Nephron (organoid): ENCODE data around the gene AMPH.
A peak's percentile ranks its signal among the peaks of the same experiment; 100 is the strongest.
"Not testable (repeated sequence)": the region's sequence is repeated elsewhere in the genome, so short reads cannot be mapped to it uniquely, and the experiment has no call there.

Experiments
- H3K27ac Mint-ChIP-seq, 3 experiments: 2 replicates each; pipeline ENCODE4 v1.8.0; 2020; ENCODE audit warnings: mixed read lengths in 3 of 3, mild to moderate bottlenecking in 2 of 3, moderate library complexity in 1 of 3
- H3K27me3 Mint-ChIP-seq: 2 replicates; pipeline ENCODE4 v1.8.0; 2021; ENCODE audit warnings: low read depth, mild to moderate bottlenecking, moderate library complexity, mixed read lengths
- H3K36me3 Mint-ChIP-seq: 2 replicates; pipeline ENCODE4 v1.8.0; 2020; ENCODE audit warnings: low read depth, mixed read lengths
- H3K4me1 Mint-ChIP-seq: 2 replicates; pipeline ENCODE4 v1.8.0; 2020; ENCODE audit warnings: mixed read lengths
- H3K4me3 Mint-ChIP-seq, 3 experiments: 2 replicates each; pipeline ENCODE4 v1.8.0; 2020; ENCODE audit warnings: mild to moderate bottlenecking in 3 of 3, mixed read lengths in 3 of 3, moderate library complexity in 2 of 3
- H3K9me3 Mint-ChIP-seq: 2 replicates; pipeline ENCODE4 v1.8.0; 2020; ENCODE audit warnings: mixed read lengths
- CTCF ChIP-seq, 3 experiments: fragments of 200-600 bp; sonication (generic); IDR thresholded peaks; one replicate each; pipeline ENCODE4 v1.5.0; 2021; ENCODE audit warnings: antibody characterized with exemption in 3 of 3; ENCODE audit not compliant: unreplicated experiment in 3 of 3

The AMPH gene

DNA sequence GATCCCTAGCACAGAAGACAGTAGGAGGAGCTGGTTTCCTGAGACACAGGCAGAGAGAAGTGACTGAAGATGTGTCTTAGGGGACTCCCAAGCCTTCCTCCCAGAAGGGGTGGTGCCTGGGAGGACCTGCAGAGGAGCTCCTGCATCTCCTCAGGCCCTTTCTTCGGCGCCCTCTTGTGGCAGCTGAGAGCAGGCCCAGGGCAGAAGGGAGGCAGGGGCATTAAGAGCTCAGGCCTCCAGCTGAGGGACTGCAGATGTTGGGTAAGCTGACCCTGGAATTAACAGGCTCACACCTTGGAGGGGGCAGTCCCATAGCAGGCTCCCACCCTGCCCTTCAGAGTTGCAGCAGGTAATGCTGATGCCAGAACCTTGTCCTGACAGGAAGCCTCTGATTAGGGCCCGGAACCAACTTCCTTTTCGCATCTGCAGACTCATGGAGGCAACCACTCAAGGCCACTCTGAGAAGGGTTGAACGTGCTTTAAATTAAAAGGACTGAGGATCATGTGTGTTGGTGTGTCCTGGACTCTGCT lies 272.0 kb downstream of the AMPH start:
- H3K9me3 Mint-ChIP-seq, H3K27me3 Mint-ChIP-seq, H3K36me3 Mint-ChIP-seq, H3K4me3 Mint-ChIP-seq: not testable (repeated sequence)
- peaks cover 16% of the 10 kb centered on the region for H3K4me1 Mint-ChIP-seq
- peak in 1 of 3 experiments; percentile 13 for TF ChIP-seq CTCF (IDR thresholded peaks at IDR 0.05; ENCODE audit: unreplicated experiment in 3 of 3)
- peak overlapping the region in 1 of 3 experiments; percentile 26 for H3K27ac Mint-ChIP-seq

GRCh38 chr7:38358273-38358831 lies 272.8 kb downstream of the AMPH start:
- peak overlapping the region; percentile 10 to 30 (median 11) for H3K27ac Mint-ChIP-seq
- not testable (repeated sequence) for H3K9me3 Mint-ChIP-seq, H3K27me3 Mint-ChIP-seq, H3K36me3 Mint-ChIP-seq, H3K4me3 Mint-ChIP-seq
- peaks cover 16% of the 10 kb centered on the region for H3K4me1 Mint-ChIP-seq

DNA sequence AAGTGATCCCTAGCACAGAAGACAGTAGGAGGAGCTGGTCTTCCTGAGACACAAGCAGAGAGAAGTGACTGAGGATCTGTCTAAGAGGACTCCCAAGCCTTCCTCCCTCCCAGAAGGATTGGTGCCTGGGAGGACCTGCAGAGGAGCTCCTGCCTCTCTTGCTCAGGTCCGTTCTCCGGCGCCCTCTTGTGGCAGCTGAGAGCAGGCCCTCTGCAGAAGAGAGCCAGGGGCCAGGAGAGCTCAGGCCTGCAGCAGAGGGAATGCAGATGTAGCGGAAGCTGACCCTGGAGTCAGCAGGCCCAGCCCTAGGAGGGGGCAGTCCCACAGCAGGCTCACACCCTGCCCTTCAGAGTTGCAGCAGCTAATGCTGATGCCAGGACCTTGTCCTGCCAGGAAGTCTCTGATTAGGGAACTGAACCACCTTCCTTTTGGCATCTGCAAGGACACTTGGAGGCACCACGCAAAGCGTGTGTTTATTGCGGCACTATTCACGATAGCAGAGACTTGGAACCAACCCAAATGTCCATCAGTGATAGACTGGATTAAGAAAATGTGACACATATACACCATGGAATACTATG lies 276.8 kb downstream of the AMPH start:
- H3K36me3 Mint-ChIP-seq, H3K4me3 Mint-ChIP-seq, H3K9me3 Mint-ChIP-seq, H3K27ac Mint-ChIP-seq, H3K4me1 Mint-ChIP-seq, H3K27me3 Mint-ChIP-seq: not testable (repeated sequence)
- TF ChIP-seq CTCF (IDR thresholded peaks at IDR 0.05; ENCODE audit: unreplicated experiment in 3 of 3), result peak in 1 of 3 experiments; percentile 30

GRCh38 chr7:38353431-38353881 lies 277.7 kb downstream of the AMPH start:
- H3K4me1 Mint-ChIP-seq, H3K36me3 Mint-ChIP-seq: not testable (repeated sequence)

DNA sequence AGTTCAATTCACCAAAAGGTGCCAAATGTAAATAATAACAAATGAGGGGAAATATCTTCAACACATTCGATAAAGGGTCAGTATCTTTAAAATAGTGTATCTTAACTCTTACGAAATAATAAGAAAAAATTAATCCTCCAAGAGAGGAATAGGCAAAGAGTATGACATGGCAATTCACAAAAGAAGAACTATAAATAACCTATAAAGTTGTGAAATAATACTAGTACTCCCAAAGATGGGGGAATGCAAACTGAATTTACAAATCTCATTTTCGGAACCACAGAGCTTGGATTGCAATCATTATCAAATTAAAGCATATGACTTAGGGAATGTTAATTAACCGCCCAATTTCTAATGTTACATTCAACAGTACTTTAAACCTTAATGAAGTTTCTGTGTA lies 279.6 kb downstream of the AMPH start:
- no peaks in the 10 kb centered on the region for H3K27me3 Mint-ChIP-seq
- H3K4me3 Mint-ChIP-seq, result no peak overlapping the region
- no peak overlapping the region for H3K27ac Mint-ChIP-seq
- H3K9me3 Mint-ChIP-seq, result no peaks in the 10 kb centered on the region
- no peaks in the 10 kb centered on the region for H3K36me3 Mint-ChIP-seq
- TF ChIP-seq CTCF (IDR thresholded peaks at IDR 0.05; ENCODE audit: unreplicated experiment in 3 of 3), result no peak
- H3K4me1 Mint-ChIP-seq, result no peaks in the 10 kb centered on the region

More at GRCh38 chr7:38353431-38353881, 277.7 kb downstream of the AMPH start:
- H3K27me3 Mint-ChIP-seq, H3K27ac Mint-ChIP-seq, H3K4me3 Mint-ChIP-seq, H3K9me3 Mint-ChIP-seq: not testable (repeated sequence)

DNA sequence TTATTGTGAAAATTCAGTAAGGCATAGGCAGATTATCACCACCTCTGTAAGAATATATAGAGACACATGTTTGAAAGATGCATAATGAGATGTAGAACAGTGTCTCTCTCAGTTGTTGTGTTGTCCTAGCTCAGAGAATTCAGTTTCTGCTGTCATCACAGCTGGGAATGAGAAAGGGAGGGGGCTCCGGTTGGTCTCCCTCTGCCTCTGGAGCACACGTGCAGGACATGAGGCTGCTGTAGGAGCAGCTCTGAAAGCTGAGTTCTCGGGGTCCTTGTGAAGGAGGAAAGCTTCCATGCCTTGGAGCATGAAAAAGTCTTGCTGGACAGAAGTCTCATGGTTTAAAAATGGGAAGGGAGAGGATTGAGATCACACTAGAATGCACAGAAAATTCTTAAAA lies 280.4 kb downstream of the AMPH start:
- H3K27me3 Mint-ChIP-seq, H3K9me3 Mint-ChIP-seq, H3K4me1 Mint-ChIP-seq, H3K36me3 Mint-ChIP-seq, H3K4me3 Mint-ChIP-seq, H3K27ac Mint-ChIP-seq: not testable (repeated sequence)

DNA sequence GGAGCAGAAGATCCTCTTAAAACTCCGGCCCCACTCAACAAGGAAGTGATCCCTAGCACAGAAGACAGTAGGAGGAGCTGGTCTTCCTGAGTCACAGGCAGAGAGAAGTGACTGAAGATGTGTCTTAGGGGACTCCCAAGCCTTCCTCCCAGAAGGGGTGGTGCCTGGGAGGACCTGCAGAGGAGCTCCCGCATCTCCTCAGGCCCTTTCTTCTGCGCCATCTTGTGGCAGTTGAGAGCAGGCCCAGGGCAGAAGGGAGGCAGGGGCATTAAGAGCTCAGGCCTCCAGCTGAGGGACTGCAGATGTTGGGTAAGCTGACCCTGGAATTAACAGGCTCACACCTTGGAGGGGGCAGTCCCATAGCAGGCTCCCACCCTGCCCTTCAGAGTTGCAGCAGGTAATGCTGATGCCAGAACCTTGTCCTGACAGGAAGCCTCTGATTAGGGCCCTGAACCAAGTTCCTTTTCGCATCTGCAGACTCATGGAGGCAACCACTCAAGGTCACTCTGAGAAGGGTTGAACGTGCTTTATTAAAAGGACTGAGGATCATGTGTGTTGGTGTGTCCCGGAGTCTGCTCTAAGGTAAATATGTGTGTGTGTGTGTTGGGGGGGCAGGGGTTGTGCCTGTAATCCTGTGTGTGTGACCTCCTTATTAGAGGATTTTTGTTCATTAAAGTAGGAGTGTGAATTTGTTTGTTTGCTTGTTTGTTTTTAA lies 281.1 kb downstream of the AMPH start:
- not testable (repeated sequence) for H3K27ac Mint-ChIP-seq, H3K27me3 Mint-ChIP-seq, H3K36me3 Mint-ChIP-seq, H3K4me3 Mint-ChIP-seq, H3K9me3 Mint-ChIP-seq, H3K4me1 Mint-ChIP-seq

GRCh38 chr7:38349126-38349795 lies 281.9 kb downstream of the AMPH start:
- H3K36me3 Mint-ChIP-seq, H3K27me3 Mint-ChIP-seq, H3K27ac Mint-ChIP-seq, H3K4me1 Mint-ChIP-seq, H3K4me3 Mint-ChIP-seq, H3K9me3 Mint-ChIP-seq: not testable (repeated sequence)
